ENCODE measurements around the gene PCIF1. TPM values are rescaled to one million over a fixed set of nuclear protein-coding genes. Genes with fewer than 3 reads are reported as not detected.
A peak's percentile ranks its signal among the peaks of the same experiment; 100 is the strongest.

The PCIF1 gene
- total and polyA plus RNA-seq, 2 experiments from 2014 or later: 5.3 to 24.3 TPM

DNA sequence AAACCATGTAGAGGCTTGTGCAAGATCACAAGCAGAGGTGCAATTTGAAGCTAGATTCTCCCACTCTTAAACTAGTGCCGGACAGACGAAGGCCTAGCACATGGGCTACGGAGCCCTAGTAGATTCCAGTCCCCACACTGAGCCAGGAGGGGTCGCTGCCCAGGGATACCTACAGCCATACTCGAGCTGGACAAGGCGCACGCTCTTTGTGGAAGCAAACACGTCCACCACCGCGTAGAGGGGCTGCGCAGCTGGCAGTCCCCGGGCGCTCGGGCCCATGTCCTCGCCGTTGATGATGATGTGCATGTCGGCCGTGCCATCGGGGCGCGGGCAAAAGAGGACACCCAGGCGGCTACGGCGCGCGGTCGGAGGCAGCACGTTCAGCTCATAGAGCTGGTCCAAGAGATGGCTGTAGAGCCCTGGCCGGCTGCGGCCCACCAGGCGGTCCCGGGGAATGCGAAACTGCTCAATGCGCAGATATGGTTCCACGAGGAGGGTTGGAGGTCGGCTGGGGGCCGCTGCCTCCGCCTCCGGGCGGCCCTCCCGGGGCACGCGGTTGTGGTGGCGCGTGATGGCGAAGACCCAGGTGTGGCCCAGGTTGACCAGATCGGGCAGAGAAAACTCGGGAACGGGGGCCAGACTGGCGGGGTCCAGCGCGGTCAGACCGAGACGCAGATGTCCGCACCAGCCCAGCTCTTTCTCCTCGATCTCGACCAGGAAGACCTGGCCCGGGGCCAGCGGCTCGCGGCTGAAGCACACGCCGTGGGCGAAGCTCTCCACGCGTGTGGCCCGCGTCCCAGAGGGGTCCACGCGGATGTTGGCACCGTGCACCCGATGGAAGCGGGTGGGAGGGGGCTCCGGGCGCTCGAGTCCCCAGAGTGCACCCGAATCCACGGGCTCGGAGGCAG lies 44.2 kb upstream of the PCIF1 start:
- Histone ChIP-seq H4K20me1 (ENCODE audit: insufficient read depth) (peaks cover 1% of the 10 kb centered on the region; the same call in 1 of the 2 replicates), H3K36me3 (ENCODE audit: low read depth) (0 out of 2 replicates have a peak, but pooled peaks cover under 1% of the 10 kb centered on the region), H3K27ac (peak overlapping the region; percentile 52), H2AFZ (peak overlapping the region; percentile 81), H3K9ac (peak overlapping the region; percentile 85), H3F3A (ENCODE audit: insufficient read depth) (peaks cover 3% of the 10 kb centered on the region), H3K4me2 (ENCODE audit: unreplicated experiment) (peak overlapping the region; percentile 75), H3K4me3 (peak overlapping the region; percentile 78), H3K27me3 (replicated peaks; ENCODE audit: insufficient read depth) (no peaks in the 10 kb centered on the region), H3K4me1 (ENCODE audit: insufficient read depth) (peaks cover 4% of the 10 kb centered on the region), H3K9me3 (ENCODE audit: low read depth) (no peaks in the 10 kb centered on the region), H3K9me2 (ENCODE audit: insufficient read depth) (no peaks in the 10 kb centered on the region), H3K79me2 (ENCODE audit: insufficient read depth) (peaks cover 23% of the 10 kb centered on the region; the same call in 1 of the 2 replicates)
- WGBS, 2 experiments (ENCODE audit: low coverage in 1 of 2, low lambda C conversion rate in 2 of 2, missing lambda C conversion rate in 2 of 2): 5 to 6% methylated on average over 51 to 72 of the region's 79 CpGs
- no peak for TF ChIP-seq EZH2phosphoT487 (IDR thresholded peaks at IDR 0.05; ENCODE audit: insufficient read depth, low read depth)
- no peak for TF ChIP-seq EZH2 (IDR thresholded peaks at IDR 0.05; ENCODE audit: insufficient read depth, poor library complexity, severe bottlenecking)
- DNase-seq: peak; percentile 83
- in situ Hi-C loops (cut with MboI): no loop called here

DNA sequence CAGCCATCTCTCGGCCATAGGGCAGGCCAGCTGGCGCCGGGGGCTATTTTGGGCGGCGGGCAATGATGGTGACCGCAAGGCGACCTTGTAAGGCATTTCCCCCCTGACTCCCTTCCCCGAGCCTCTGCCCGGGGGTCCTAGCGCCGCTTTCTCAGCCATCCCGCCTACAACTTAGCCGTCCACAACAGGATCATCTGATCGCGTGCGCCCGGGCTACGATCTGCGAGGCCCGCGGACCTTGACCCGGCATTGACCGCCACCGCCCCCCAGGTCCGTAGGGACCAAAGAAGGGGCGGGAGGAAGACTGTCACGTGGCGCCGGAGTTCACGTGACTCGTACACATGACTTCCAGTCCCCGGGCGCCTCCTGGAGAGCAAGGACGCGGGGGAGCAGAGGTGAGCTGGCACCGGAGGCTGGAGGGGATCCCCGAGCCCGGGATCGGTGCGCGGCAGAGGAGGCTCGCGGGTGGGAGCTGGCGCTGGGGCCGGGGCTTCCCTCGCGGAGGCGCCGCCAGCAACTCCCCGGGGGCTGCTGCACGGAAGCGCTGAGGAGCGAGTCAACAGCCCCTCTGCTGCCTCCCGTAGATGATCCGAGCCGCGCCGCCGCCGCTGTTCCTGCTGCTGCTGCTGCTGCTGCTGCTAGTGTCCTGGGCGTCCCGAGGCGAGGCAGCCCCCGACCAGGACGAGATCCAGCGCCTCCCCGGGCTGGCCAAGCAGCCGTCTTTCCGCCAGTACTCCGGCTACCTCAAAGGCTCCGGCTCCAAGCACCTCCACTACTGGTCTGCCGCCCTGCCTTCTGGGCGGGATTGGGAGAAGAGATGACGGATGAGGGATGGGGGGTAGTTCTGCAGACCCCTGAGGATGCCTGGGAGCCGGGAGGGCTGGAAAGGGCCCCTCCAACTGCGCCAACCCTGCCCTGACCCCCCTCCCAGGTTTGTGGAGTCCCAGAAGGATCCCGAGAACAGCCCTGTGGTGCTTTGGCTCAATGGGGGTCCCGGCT lies 43.2 kb upstream of the PCIF1 start, which contains the start of the genes CTSA and NEURL2:
Gene CTSA (plus strand): TSS at position 351 of the 999 bp plus-strand sequence. CDS start 234 bp downstream, at position 585.
Gene NEURL2 (minus strand): TSS at position 224 of the 999 bp plus-strand sequence. CDS start 217 bp downstream, at position 7.
- TF ChIP-seq EZH2 (IDR thresholded peaks at IDR 0.05; ENCODE audit: insufficient read depth, poor library complexity, severe bottlenecking): no peak
- TF ChIP-seq EZH2phosphoT487 (IDR thresholded peaks at IDR 0.05; ENCODE audit: insufficient read depth, low read depth): no peak
- DNase-seq: peak; percentile 97
- Histone ChIP-seq H3K9me3 (ENCODE audit: low read depth) (no peaks in the 10 kb centered on the region), H4K20me1 (ENCODE audit: insufficient read depth) (no peaks in the 10 kb centered on the region), H3K4me1 (ENCODE audit: insufficient read depth) (no peaks in the 10 kb centered on the region; the same call in 1 of the 2 replicates), H3K4me3 (peak within 1 kb of the TSS; percentile 78), H3K27ac (peak within 1 kb of the TSS; percentile 52), H2AFZ (peak within 1 kb of the TSS; percentile 81), H3K9me2 (ENCODE audit: insufficient read depth) (no peaks in the 10 kb centered on the region), H3K79me2 (ENCODE audit: insufficient read depth) (peaks cover 23% of the 10 kb centered on the region; the same call in 1 of the 2 replicates), H3K36me3 (ENCODE audit: low read depth) (peaks cover 10% of the 10 kb centered on the region; the same call in 1 of the 2 replicates), H3F3A (ENCODE audit: insufficient read depth) (no peaks in the 10 kb centered on the region), H3K9ac (peak within 1 kb of the TSS; percentile 85), H3K27me3 (replicated peaks; ENCODE audit: insufficient read depth) (no peaks in the 10 kb centered on the region), H3K4me2 (ENCODE audit: unreplicated experiment) (peak within 1 kb of the TSS; percentile 75)
- 0 to 1% methylated on average over 63 to 68 of the region's 78 CpGs for WGBS, 2 experiments (ENCODE audit: low coverage in 1 of 2, low lambda C conversion rate in 2 of 2, missing lambda C conversion rate in 2 of 2)
- in situ Hi-C loops (cut with MboI): no loop called here

DNA sequence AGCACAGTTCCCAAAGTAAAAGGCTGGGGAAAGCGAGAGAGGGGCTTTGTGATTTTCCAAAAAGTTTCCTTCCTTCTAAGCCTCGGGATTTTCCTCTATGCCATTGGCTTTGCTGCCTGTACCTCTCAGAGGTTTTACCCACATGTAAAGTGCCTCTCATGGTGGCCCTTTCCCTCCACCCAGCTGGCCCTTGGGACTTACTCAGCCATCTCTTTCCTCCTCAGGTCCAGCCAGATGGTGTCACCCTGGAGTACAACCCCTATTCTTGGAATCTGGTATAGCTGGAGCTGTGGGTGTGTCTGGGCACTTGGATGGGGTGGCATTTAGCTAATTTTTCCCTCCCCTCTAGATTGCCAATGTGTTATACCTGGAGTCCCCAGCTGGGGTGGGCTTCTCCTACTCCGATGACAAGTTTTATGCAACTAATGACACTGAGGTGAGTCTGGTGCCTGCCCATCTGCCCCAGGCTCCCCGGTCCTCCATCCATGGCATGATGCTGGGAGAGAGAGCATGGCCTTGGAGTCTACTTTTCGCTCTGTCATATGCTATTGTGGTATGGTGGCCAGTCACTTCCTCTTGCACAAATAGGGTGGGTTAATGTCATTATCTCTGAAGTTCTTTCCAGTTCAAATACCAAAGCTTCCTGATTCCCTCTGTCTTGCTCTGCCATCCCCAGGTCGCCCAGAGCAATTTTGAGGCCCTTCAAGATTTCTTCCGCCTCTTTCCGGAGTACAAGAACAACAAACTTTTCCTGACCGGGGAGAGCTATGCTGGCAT lies 42.2 kb upstream of the PCIF1 start:
- no peaks in the 10 kb centered on the region for H4K20me1 ChIP-seq (ENCODE audit: insufficient read depth)
- H3K9ac ChIP-seq: peak overlapping the region; percentile 85
- DNase-seq: peak; percentile 73
- H3K4me3 ChIP-seq: peak overlapping the region; percentile 78
- H3K27me3 ChIP-seq (replicated peaks; ENCODE audit: insufficient read depth): no peaks in the 10 kb centered on the region
- no peaks in the 10 kb centered on the region for H3K9me2 ChIP-seq (ENCODE audit: insufficient read depth)
- TF ChIP-seq EZH2 (IDR thresholded peaks at IDR 0.05; ENCODE audit: insufficient read depth, poor library complexity, severe bottlenecking) (no peak), EZH2phosphoT487 (IDR thresholded peaks at IDR 0.05; ENCODE audit: insufficient read depth, low read depth) (no peak)
- no peaks in the 10 kb centered on the region for H3F3A ChIP-seq (ENCODE audit: insufficient read depth)
- no peaks in the 10 kb centered on the region; the same call in 1 of the 2 replicates for H3K4me1 ChIP-seq (ENCODE audit: insufficient read depth)
- H3K4me2 ChIP-seq (ENCODE audit: unreplicated experiment): peak overlapping the region; percentile 75
- no peak overlapping the region for H3K27ac ChIP-seq
- no peaks in the 10 kb centered on the region for H3K9me3 ChIP-seq (ENCODE audit: low read depth)
- in situ Hi-C loops (cut with MboI): no loop called here
- no peak overlapping the region for H2AFZ ChIP-seq
- H3K79me2 ChIP-seq (ENCODE audit: insufficient read depth): peaks cover 23% of the 10 kb centered on the region; the same call in 1 of the 2 replicates
- 65 to 70% methylated on average over 9 of the region's 9 CpGs for WGBS, 2 experiments (ENCODE audit: low coverage in 1 of 2, low lambda C conversion rate in 2 of 2, missing lambda C conversion rate in 2 of 2)
- H3K36me3 ChIP-seq (ENCODE audit: low read depth): peaks cover 14% of the 10 kb centered on the region; the same call in 1 of the 2 replicates

Measured in GM23248 (cell line).